Measurements from ENCODE around the gene TGFBI.

TGFBI gene

GRCh38 chr5:136028782-136029742 is at the start of gene TGFBI:
TGFBI (plus strand) TSS chr5:136028988; CDS start chr5:136029056, 68 bp downstream.
- H3K4me3 ChIP-seq (ENCODE audit: low read depth, low read length): no peak within 1 kb of the TSS
- TF ChIP-seq MAX (IDR thresholded peaks at IDR 0.05; ENCODE audit: low read depth, low read length) (no peak), MYC (IDR thresholded peaks at IDR 0.05; ENCODE audit: low read depth, low read length) (no peak)
- DNase-seq (ENCODE audit: low read depth): no peak

GRCh38 chr5:135978993-135979392 is 49.8 kb upstream of the TGFBI start:
- no peak overlapping the region for H3K4me3 ChIP-seq (ENCODE audit: low read depth, low read length)
- TF ChIP-seq MAX (IDR thresholded peaks at IDR 0.05; ENCODE audit: low read depth, low read length) (no peak), POLR2A (IDR thresholded peaks at IDR 0.05; ENCODE audit: extremely low read depth, insufficient read length) (no peak), MYC (IDR thresholded peaks at IDR 0.05; ENCODE audit: low read depth, low read length) (no peak), CTCF (IDR thresholded peaks at IDR 0.05; ENCODE audit: low read depth, low read length) (no peak)
- no peak for DNase-seq (ENCODE audit: low read depth)

- DNase-seq (ENCODE audit: low read depth): no peak
- H3K4me3 ChIP-seq (ENCODE audit: low read depth, low read length): no peak overlapping the region
- TF ChIP-seq MAX (IDR thresholded peaks at IDR 0.05; ENCODE audit: low read depth, low read length) (no peak), CTCF (IDR thresholded peaks at IDR 0.05; ENCODE audit: low read depth, low read length) (no peak), POLR2A (IDR thresholded peaks at IDR 0.05; ENCODE audit: extremely low read depth, insufficient read length) (no peak), MYC (IDR thresholded peaks at IDR 0.05; ENCODE audit: low read depth, low read length) (no peak)
Observed at GRCh38 chr5:135979510-135979909, 49.3 kb upstream of the TGFBI start.

- no peak for DNase-seq (ENCODE audit: low read depth)
- H3K4me3 ChIP-seq (ENCODE audit: low read depth, low read length): no peak overlapping the region
- TF ChIP-seq MAX (IDR thresholded peaks at IDR 0.05; ENCODE audit: low read depth, low read length) (no peak), MYC (IDR thresholded peaks at IDR 0.05; ENCODE audit: low read depth, low read length) (no peak), POLR2A (IDR thresholded peaks at IDR 0.05; ENCODE audit: extremely low read depth, insufficient read length) (no peak)
Observed at GRCh38 chr5:135980620-135981019, 48.2 kb upstream of the TGFBI start.

GRCh38 chr5:135985951-135986350 is 42.8 kb upstream of the TGFBI start:
- no peak for DNase-seq (ENCODE audit: low read depth)
- H3K4me3 ChIP-seq (ENCODE audit: low read depth, low read length): no peak overlapping the region
- no peak for TF ChIP-seq POLR2A (IDR thresholded peaks at IDR 0.05; ENCODE audit: extremely low read depth, insufficient read length)
- TF ChIP-seq CTCF (IDR thresholded peaks at IDR 0.05; ENCODE audit: low read depth, low read length): no peak
- TF ChIP-seq MYC (IDR thresholded peaks at IDR 0.05; ENCODE audit: low read depth, low read length): no peak
- no peak for TF ChIP-seq MAX (IDR thresholded peaks at IDR 0.05; ENCODE audit: low read depth, low read length)

- DNase-seq (ENCODE audit: low read depth): no peak
- no peak overlapping the region for H3K4me3 ChIP-seq (ENCODE audit: low read depth, low read length)
- TF ChIP-seq CTCF (IDR thresholded peaks at IDR 0.05; ENCODE audit: low read depth, low read length) (no peak), POLR2A (IDR thresholded peaks at IDR 0.05; ENCODE audit: extremely low read depth, insufficient read length) (no peak), MAX (IDR thresholded peaks at IDR 0.05; ENCODE audit: low read depth, low read length) (no peak), MYC (IDR thresholded peaks at IDR 0.05; ENCODE audit: low read depth, low read length) (no peak)
Observed at GRCh38 chr5:135986401-135986800, 42.4 kb upstream of the TGFBI start.

All from NB4 (cell line).